ENCODE data around the gene HSPB3. TPM values are rescaled to one million over a fixed set of nuclear protein-coding genes. Genes with fewer than 3 reads are reported as not detected.
"Not testable (repeated sequence)": the region's sequence is repeated elsewhere in the genome, so short reads cannot be mapped to it uniquely, and the experiment has no call there.

The HSPB3 gene
- total RNA-seq, 2 donors from 2014 or later, result 218 to 309 TPM

GRCh38 chr5:54449923-54450322 lies 5.6 kb upstream of the HSPB3 start:
- intact Hi-C loops (cut with DNase I), result no loop called here
- DNase-seq (no peak), ATAC-seq (no peak)

- no peak for ATAC-seq
- intact Hi-C loops (cut with DNase I), result no loop called here
- no peak for DNase-seq
Observed at GRCh38 chr5:54450542-54450941, 5.0 kb upstream of the HSPB3 start.

- DNase-seq, result no peak
- intact Hi-C loops (cut with DNase I), result no loop called here
- ATAC-seq, result no peak
Observed at GRCh38 chr5:54453046-54453445, 2.5 kb upstream of the HSPB3 start.

GRCh38 chr5:54454602-54455001 lies 897 bp upstream of the HSPB3 start:
- no peak for DNase-seq
- intact Hi-C loops (cut with DNase I), result no loop called here
- ATAC-seq, result no peak

- intact Hi-C loops (cut with DNase I), result no loop called here
- DNase-seq (no peak), ATAC-seq (peak; percentile 64 to 78)
Observed at GRCh38 chr5:54457094-54457862, 1.8 kb downstream of the HSPB3 start.

- intact Hi-C loops (cut with DNase I), result no loop called here
- DNase-seq (no peak), ATAC-seq (peak in 1 of 2 donors; percentile 9)
Observed at GRCh38 chr5:54458221-54458620, 2.7 kb downstream of the HSPB3 start.

GRCh38 chr5:54460181-54460919 lies 4.9 kb downstream of the HSPB3 start:
- no peak for DNase-seq
- peak; percentile 20 to 41 for ATAC-seq
- intact Hi-C loops (cut with DNase I), result no loop called here

- intact Hi-C loops (cut with DNase I), result no loop called here
- DNase-seq (no peak), ATAC-seq (no peak)
Observed at GRCh38 chr5:54462281-54462680, 6.8 kb downstream of the HSPB3 start.

- intact Hi-C loops (cut with DNase I), result no loop called here
- no peak for ATAC-seq
- no peak for DNase-seq
Observed at GRCh38 chr5:54463713-54464112, 8.2 kb downstream of the HSPB3 start.

GRCh38 chr5:54469622-54470021 lies 14.1 kb downstream of the HSPB3 start:
- DNase-seq, result no peak
- intact Hi-C loops (cut with DNase I), result no loop called here
- ATAC-seq, result peak; percentile 38 to 41

GRCh38 chr5:54470128-54470527 lies 14.6 kb downstream of the HSPB3 start:
- DNase-seq (no peak), ATAC-seq (no peak)
- intact Hi-C loops (cut with DNase I), result no loop called here

GRCh38 chr5:54470677-54471076 lies 15.2 kb downstream of the HSPB3 start:
- no peak for DNase-seq
- ATAC-seq, result peak; percentile 27 to 67
- intact Hi-C loops (cut with DNase I), result no loop called here

GRCh38 chr5:54471398-54471797 lies 15.9 kb downstream of the HSPB3 start:
- intact Hi-C loops (cut with DNase I), result no loop called here
- no peak for DNase-seq
- ATAC-seq, result no peak

GRCh38 chr5:54476682-54477081 lies 21.2 kb downstream of the HSPB3 start:
- DNase-seq (no peak), ATAC-seq (no peak)
- intact Hi-C loops (cut with DNase I), result no loop called here

- intact Hi-C loops (cut with DNase I), result no loop called here
- DNase-seq, result no peak
- no peak for ATAC-seq
Observed at GRCh38 chr5:54477941-54478478, 22.5 kb downstream of the HSPB3 start.

- intact Hi-C loops (cut with DNase I), result no loop called here
- DNase-seq (no peak), ATAC-seq (no peak)
Observed at GRCh38 chr5:54480296-54480695, 24.8 kb downstream of the HSPB3 start.

- intact Hi-C loops (cut with DNase I), result no loop called here
- ATAC-seq (no peak), DNase-seq (no peak)
Observed at GRCh38 chr5:54484219-54484894, 28.9 kb downstream of the HSPB3 start.

GRCh38 chr5:54485659-54486058 lies 30.2 kb downstream of the HSPB3 start:
- ATAC-seq; intact Hi-C loops (cut with DNase I); DNase-seq: not testable (repeated sequence)

- ATAC-seq; intact Hi-C loops (cut with DNase I); DNase-seq: not testable (repeated sequence)
Observed at GRCh38 chr5:54489648-54489979, 34.1 kb downstream of the HSPB3 start.

- DNase-seq (no peak), ATAC-seq (no peak)
- intact Hi-C loops (cut with DNase I), result loop anchor here in 1 of 2 donors (5.0 kb wide), 2 partner anchors 49 to 244 kb away; no protein-coding TSS in a partner anchor
Observed at GRCh38 chr5:54491326-54491725, 35.8 kb downstream of the HSPB3 start.
